ENCODE data around the gene RCAN2. TPM values are rescaled to one million over a fixed set of nuclear protein-coding genes. Genes with fewer than 3 reads are reported as not detected.
"Not testable (repeated sequence)": the region's sequence is repeated elsewhere in the genome, so short reads cannot be mapped to it uniquely, and the experiment has no call there.

Gene RCAN2
- total RNA-seq, 1 donor from 2014 or later, result 0.07 TPM

- Mint-ChIP-seq H3K9me3 (no peaks in the 10 kb centered on the region), H3K27me3 (peaks cover 7% of the 10 kb centered on the region), H3K36me3 (ENCODE audit: low read depth) (no peaks in the 10 kb centered on the region), H3K4me3 (no peak overlapping the region), H3K4me1 (no peaks in the 10 kb centered on the region), H3K27ac (no peak overlapping the region)
- intact Hi-C loops (cut with micrococcal nuclease), result no loop called here
- DNase-seq, result no peak
Observed at GRCh38 chr6:46334442-46334841, 156.8 kb downstream of the RCAN2 start.

- Mint-ChIP-seq H3K27ac (no peak overlapping the region), H3K27me3 (peaks cover 10% of the 10 kb centered on the region)
- intact Hi-C loops (cut with micrococcal nuclease), result no loop called here
Observed at GRCh38 chr6:46333481-46333880, 157.8 kb downstream of the RCAN2 start.

GRCh38 chr6:46332448-46332847, 158.8 kb downstream of the RCAN2 start:
- H3K27ac Mint-ChIP-seq; H3K4me3 Mint-ChIP-seq; intact Hi-C loops (cut with micrococcal nuclease); DNase-seq; H3K36me3 Mint-ChIP-seq (ENCODE audit: low read depth); H3K9me3 Mint-ChIP-seq; H3K4me1 Mint-ChIP-seq: not testable (repeated sequence)
- peaks cover 12% of the 10 kb centered on the region for H3K27me3 Mint-ChIP-seq

More at GRCh38 chr6:46333481-46333880, 157.8 kb downstream of the RCAN2 start:
- DNase-seq, result no peak
- Mint-ChIP-seq H3K4me3 (no peak overlapping the region), H3K9me3 (no peaks in the 10 kb centered on the region), H3K36me3 (ENCODE audit: low read depth) (no peaks in the 10 kb centered on the region), H3K4me1 (no peaks in the 10 kb centered on the region)

- Mint-ChIP-seq H3K27ac (no peak overlapping the region), H3K4me3 (no peak overlapping the region), H3K36me3 (ENCODE audit: low read depth) (no peaks in the 10 kb centered on the region)
Observed at GRCh38 chr6:46331461-46331860, 159.8 kb downstream of the RCAN2 start.

GRCh38 chr6:46329568-46329967, 161.7 kb downstream of the RCAN2 start:
- peaks cover 8% of the 10 kb centered on the region for H3K27me3 Mint-ChIP-seq
- intact Hi-C loops (cut with micrococcal nuclease), result no loop called here
- DNase-seq, result no peak

More at GRCh38 chr6:46331461-46331860, 159.8 kb downstream of the RCAN2 start:
- Mint-ChIP-seq H3K9me3 (no peaks in the 10 kb centered on the region), H3K4me1 (no peaks in the 10 kb centered on the region), H3K27me3 (peaks cover 9% of the 10 kb centered on the region)
- intact Hi-C loops (cut with micrococcal nuclease), result no loop called here
- DNase-seq, result no peak

GRCh38 chr6:46327779-46328178, 163.5 kb downstream of the RCAN2 start:
- DNase-seq, result no peak
- Mint-ChIP-seq H3K9me3 (no peaks in the 10 kb centered on the region), H3K4me3 (no peak overlapping the region), H3K27ac (no peak overlapping the region), H3K4me1 (peaks cover 13% of the 10 kb centered on the region), H3K27me3 (peaks cover 8% of the 10 kb centered on the region), H3K36me3 (ENCODE audit: low read depth) (no peaks in the 10 kb centered on the region)
- intact Hi-C loops (cut with micrococcal nuclease), result no loop called here

More at GRCh38 chr6:46329568-46329967, 161.7 kb downstream of the RCAN2 start:
- Mint-ChIP-seq H3K4me3 (no peak overlapping the region), H3K4me1 (peaks cover 8% of the 10 kb centered on the region), H3K9me3 (no peaks in the 10 kb centered on the region), H3K27ac (no peak overlapping the region), H3K36me3 (ENCODE audit: low read depth) (no peaks in the 10 kb centered on the region)

GRCh38 chr6:46325561-46326530, 165.4 kb downstream of the RCAN2 start:
- H3K27ac Mint-ChIP-seq, result no peak overlapping the region

GRCh38 chr6:46324706-46325105, 166.5 kb downstream of the RCAN2 start:
- H3K4me3 Mint-ChIP-seq, result no peak overlapping the region
- H3K4me1 Mint-ChIP-seq, result peaks cover 15% of the 10 kb centered on the region
- intact Hi-C loops (cut with micrococcal nuclease), result no loop called here
- no peak overlapping the region for H3K27ac Mint-ChIP-seq
- no peak for DNase-seq
- H3K9me3 Mint-ChIP-seq, result no peaks in the 10 kb centered on the region
- H3K27me3 Mint-ChIP-seq, result peaks cover 6% of the 10 kb centered on the region
- H3K36me3 Mint-ChIP-seq (ENCODE audit: low read depth), result no peaks in the 10 kb centered on the region

More at GRCh38 chr6:46325561-46326530, 165.4 kb downstream of the RCAN2 start:
- peak; percentile 76 for DNase-seq
- intact Hi-C loops (cut with micrococcal nuclease), result no loop called here
- no peaks in the 10 kb centered on the region for H3K36me3 Mint-ChIP-seq (ENCODE audit: low read depth)
- H3K4me1 Mint-ChIP-seq, result peaks cover 15% of the 10 kb centered on the region
- peaks cover 8% of the 10 kb centered on the region for H3K27me3 Mint-ChIP-seq
- peak overlapping the region; percentile 34 for H3K4me3 Mint-ChIP-seq
- H3K9me3 Mint-ChIP-seq, result no peaks in the 10 kb centered on the region

GRCh38 chr6:46323966-46324622, 167.2 kb downstream of the RCAN2 start:
- Mint-ChIP-seq H3K4me3 (no peak overlapping the region), H3K27me3 (peaks cover 5% of the 10 kb centered on the region), H3K4me1 (peaks cover 15% of the 10 kb centered on the region), H3K27ac (no peak overlapping the region), H3K9me3 (no peaks in the 10 kb centered on the region), H3K36me3 (ENCODE audit: low read depth) (no peaks in the 10 kb centered on the region)
- DNase-seq, result no peak
- intact Hi-C loops (cut with micrococcal nuclease), result no loop called here

- intact Hi-C loops (cut with micrococcal nuclease), result no loop called here
- Mint-ChIP-seq H3K36me3 (ENCODE audit: low read depth) (no peaks in the 10 kb centered on the region), H3K27me3 (peaks cover 3% of the 10 kb centered on the region), H3K27ac (peak overlapping the region; percentile 1), H3K4me1 (peaks cover 15% of the 10 kb centered on the region), H3K9me3 (no peaks in the 10 kb centered on the region), H3K4me3 (no peak overlapping the region)
- peak; percentile 63 for DNase-seq
Observed at GRCh38 chr6:46323312-46323965, 167.8 kb downstream of the RCAN2 start.

- Mint-ChIP-seq H3K4me3 (no peak overlapping the region), H3K4me1 (peaks cover 13% of the 10 kb centered on the region), H3K9me3 (no peaks in the 10 kb centered on the region), H3K27ac (no peak overlapping the region), H3K36me3 (ENCODE audit: low read depth) (no peaks in the 10 kb centered on the region), H3K27me3 (no peaks in the 10 kb centered on the region)
- intact Hi-C loops (cut with micrococcal nuclease), result no loop called here
- no peak for DNase-seq
Observed at GRCh38 chr6:46320505-46320904, 170.7 kb downstream of the RCAN2 start.

GRCh38 chr6:46315589-46315988, 175.7 kb downstream of the RCAN2 start:
- H3K36me3 Mint-ChIP-seq (ENCODE audit: low read depth), result no peaks in the 10 kb centered on the region
- DNase-seq, result no peak
- H3K27me3 Mint-ChIP-seq, result no peaks in the 10 kb centered on the region
- intact Hi-C loops (cut with micrococcal nuclease), result no loop called here
- no peak overlapping the region for H3K27ac Mint-ChIP-seq
- no peak overlapping the region for H3K4me3 Mint-ChIP-seq
- H3K9me3 Mint-ChIP-seq, result peaks cover 6% of the 10 kb centered on the region
- peaks cover 6% of the 10 kb centered on the region for H3K4me1 Mint-ChIP-seq

- peaks cover 6% of the 10 kb centered on the region for H3K4me1 Mint-ChIP-seq
- peaks cover 2% of the 10 kb centered on the region for H3K27me3 Mint-ChIP-seq
- H3K9me3 Mint-ChIP-seq, result peaks cover 10% of the 10 kb centered on the region
- DNase-seq, result no peak
- H3K4me3 Mint-ChIP-seq, result no peak overlapping the region
- intact Hi-C loops (cut with micrococcal nuclease), result no loop called here
- H3K36me3 Mint-ChIP-seq (ENCODE audit: low read depth), result no peaks in the 10 kb centered on the region
- no peak overlapping the region for H3K27ac Mint-ChIP-seq
Observed at GRCh38 chr6:46312654-46313053, 178.6 kb downstream of the RCAN2 start.

- intact Hi-C loops (cut with micrococcal nuclease), result no loop called here
- DNase-seq, result no peak
- peaks cover 5% of the 10 kb centered on the region for H3K27me3 Mint-ChIP-seq
- no peak overlapping the region for H3K4me3 Mint-ChIP-seq
- H3K27ac Mint-ChIP-seq, result no peak overlapping the region
- no peaks in the 10 kb centered on the region for H3K36me3 Mint-ChIP-seq (ENCODE audit: low read depth)
- H3K9me3 Mint-ChIP-seq, result peaks cover 10% of the 10 kb centered on the region
- H3K4me1 Mint-ChIP-seq, result peaks cover 1% of the 10 kb centered on the region
Observed at GRCh38 chr6:46310196-46310595, 181.1 kb downstream of the RCAN2 start.

Measured in activated CD4-positive, alpha-beta T cell treated with anti-CD3 and anti-CD28 coated beads, Interleukin-2, amount 10 ng/mL, durations not matched to agents 24 days and 14 days (primary cell).